OCI-LY3 (cell line): ENCODE results near the gene DOCK1.

ENCODE experiments used
- H2AFZ ChIP-seq: fragments of 200-600, 300-600 bp; shearing (Covaris generic); 2 replicates; pipeline ENCODE4 v1.6.0; 2014; ENCODE audit warnings: antibody characterized with exemption, low read depth, low read length
- H3K27ac ChIP-seq: fragments of 200-600, 300-600 bp; sonication (generic); 2 replicates; pipeline ENCODE4 v1.5.1; 2014; ENCODE audit warnings: mild to moderate bottlenecking, low read length, moderate library complexity, mixed read lengths
- H3K27me3 ChIP-seq: fragments of 200-600, 300-600 bp; sonication (generic); 2 replicates; pipeline ENCODE4 v1.6.1; 2014; ENCODE audit warnings: low read depth, low read length, mixed read lengths
- H3K36me3 ChIP-seq: fragments of 200-600, 300-600 bp; sonication (generic); replicated peaks from 2 replicates; pipeline ENCODE3; 2014; ENCODE audit warnings: low read depth, low read length, mixed read lengths
- H3K4me1 ChIP-seq: fragments of 300-600, 200-600 bp; sonication (generic); 2 replicates; pipeline ENCODE4 v1.6.1; 2014; ENCODE audit warnings: low read length, mixed read lengths
- H3K4me2 ChIP-seq: fragments of 200-600, 300-600 bp; sonication (generic); 2 replicates; pipeline ENCODE4 v1.6.1; 2014; ENCODE audit warnings: low read length, mixed read lengths
- H3K4me3 ChIP-seq: fragments of 300-600, 200-600 bp; sonication (generic); 2 replicates; pipeline ENCODE4 v1.5.1; 2014; ENCODE audit warnings: antibody characterized with exemption, mild to moderate bottlenecking, low read length, moderate library complexity
- H3K79me2 ChIP-seq: fragments of 300-600, 200-600 bp; shearing (Covaris generic); 2 replicates; pipeline ENCODE4 v1.6.1; 2014; ENCODE audit warnings: mild to moderate bottlenecking, low read length, mixed read lengths
- H3K9ac ChIP-seq: fragments of 300-600, 200-600 bp; shearing (Covaris generic); 2 replicates; pipeline ENCODE4 v1.6.0; 2014; ENCODE audit warnings: mild to moderate bottlenecking, low read length, moderate library complexity
- H3K9me3 ChIP-seq: fragments of 200-600, 300-600 bp; shearing (Covaris generic); 2 replicates; pipeline ENCODE4 v1.6.1; 2014; ENCODE audit warnings: low read length, mixed read lengths; ENCODE audit not compliant: insufficient read depth
- H4K20me1 ChIP-seq: fragments of 200-600, 300-600 bp; sonication (generic); 2 replicates; pipeline ENCODE4 v1.6.1; 2016; ENCODE audit warnings: low read length, mixed read lengths; ENCODE audit not compliant: insufficient read depth
- CTCF ChIP-seq: fragments of 200-600, 300-600 bp; sonication (generic); IDR thresholded peaks from 2 replicates; pipeline ENCODE4 v1.5.1; 2014; ENCODE audit warnings: antibody characterized with exemption, low read length, low read depth
- EZH2phosphoT487 ChIP-seq: fragments of 200-600 bp; shearing (Covaris generic); IDR thresholded peaks from 2 replicates; pipeline ENCODE4 v1.6.1; 2018; ENCODE audit warnings: antibody characterized with exemption, mixed run types, low read depth

Gene DOCK1

GRCh38 chr10:127440371-127440770 lies 535.1 kb downstream of the DOCK1 start:
- Histone ChIP-seq H3K9me3 (no peaks in the 10 kb centered on the region), H3K79me2 (no peaks in the 10 kb centered on the region), H3K4me2 (no peak overlapping the region), H3K4me1 (no peaks in the 10 kb centered on the region), H3K4me3 (no peak overlapping the region), H3K27ac (no peak overlapping the region), H4K20me1 (no peaks in the 10 kb centered on the region), H3K27me3 (no peaks in the 10 kb centered on the region), H2AFZ (no peak overlapping the region), H3K36me3 (no peaks in the 10 kb centered on the region), H3K9ac (no peak overlapping the region)
- TF ChIP-seq EZH2phosphoT487 (no peak), CTCF (no peak)

GRCh38 chr10:127441350-127442219 lies 536.4 kb downstream of the DOCK1 start:
- H3K9ac ChIP-seq: no peak overlapping the region
- TF ChIP-seq EZH2phosphoT487 (no peak), CTCF (no peak)
- no peaks in the 10 kb centered on the region for H3K9me3 ChIP-seq
- H3K4me3 ChIP-seq: no peak overlapping the region
- H2AFZ ChIP-seq: no peak overlapping the region
- H3K4me1 ChIP-seq: no peaks in the 10 kb centered on the region
- no peak overlapping the region for H3K4me2 ChIP-seq
- H4K20me1 ChIP-seq: no peaks in the 10 kb centered on the region
- no peaks in the 10 kb centered on the region for H3K27me3 ChIP-seq
- no peaks in the 10 kb centered on the region for H3K36me3 ChIP-seq
- H3K79me2 ChIP-seq: no peaks in the 10 kb centered on the region
- no peak overlapping the region for H3K27ac ChIP-seq

GRCh38 chr10:127442220-127442525 lies 536.9 kb downstream of the DOCK1 start:
- H3K4me3 ChIP-seq: no peak overlapping the region
- no peaks in the 10 kb centered on the region for H3K4me1 ChIP-seq
- H3K27ac ChIP-seq: no peak overlapping the region
- H3K27me3 ChIP-seq: no peaks in the 10 kb centered on the region
- H3K79me2 ChIP-seq: no peaks in the 10 kb centered on the region
- no peak for TF ChIP-seq EZH2phosphoT487
- no peak for TF ChIP-seq CTCF
- H3K9ac ChIP-seq: no peak overlapping the region
- no peaks in the 10 kb centered on the region for H3K9me3 ChIP-seq
- H3K4me2 ChIP-seq: no peak overlapping the region
- H4K20me1 ChIP-seq: no peaks in the 10 kb centered on the region
- H2AFZ ChIP-seq: no peak overlapping the region
- no peaks in the 10 kb centered on the region for H3K36me3 ChIP-seq

- Histone ChIP-seq H3K27me3 (no peaks in the 10 kb centered on the region), H3K4me1 (no peaks in the 10 kb centered on the region), H3K4me2 (no peak overlapping the region), H3K36me3 (no peaks in the 10 kb centered on the region), H3K4me3 (no peak overlapping the region), H3K9me3 (no peaks in the 10 kb centered on the region), H2AFZ (no peak overlapping the region), H4K20me1 (no peaks in the 10 kb centered on the region), H3K27ac (no peak overlapping the region), H3K9ac (no peak overlapping the region), H3K79me2 (no peaks in the 10 kb centered on the region)
- no peak for TF ChIP-seq CTCF
- no peak for TF ChIP-seq EZH2phosphoT487
Measured at GRCh38 chr10:127444155-127444554, 538.9 kb downstream of the DOCK1 start.
